Mesendoderm (in vitro differentiated cells): ENCODE measurements around the gene IRS2.

Experiments used
- DNase-seq: peaks from one replicate; pipeline ENCODE4 v3.0.0; 2013
- H2AK5ac ChIP-seq: 2 replicates; pipeline ENCODE4 v1.6.1; 2013; ENCODE audit warnings: low read length, inconsistent platforms
- H2BK120ac ChIP-seq: 2 replicates; pipeline ENCODE4 v1.6.1; 2013; ENCODE audit warnings: low read depth, mild to moderate bottlenecking, low read length, moderate library complexity, mixed read lengths
- H2BK15ac ChIP-seq: replicated peaks from 2 replicates; pipeline ENCODE4 v1.6.1; 2013; ENCODE audit warnings: low read depth, mild to moderate bottlenecking, moderate library complexity
- H2BK5ac ChIP-seq: 2 replicates; pipeline ENCODE4 v1.6.1; 2013; ENCODE audit warnings: low read length, inconsistent platforms
- H3K18ac ChIP-seq: 2 replicates; pipeline ENCODE4 v1.6.1; 2013; ENCODE audit warnings: mild to moderate bottlenecking, low read length, mixed read lengths
- H3K23ac ChIP-seq: one replicate; pipeline ENCODE4 v1.6.1; 2013; ENCODE audit warnings: low read length
- H3K27ac ChIP-seq: 2 replicates; pipeline ENCODE4 v1.5.1; 2013; ENCODE audit warnings: low read depth, mild to moderate bottlenecking, inconsistent platforms, low read length, moderate library complexity
- H3K27me3 ChIP-seq: 2 replicates; pipeline ENCODE4 v1.6.1; 2013; ENCODE audit warnings: low read length, control low read depth, mild to moderate bottlenecking, inconsistent platforms; ENCODE audit not compliant: insufficient read depth, poor library complexity
- H3K36me3 ChIP-seq: 2 replicates; pipeline ENCODE4 v1.6.1; 2013; ENCODE audit warnings: low read length, inconsistent platforms; ENCODE audit not compliant: control insufficient read depth, insufficient read depth
- H3K4ac ChIP-seq: one replicate; pipeline ENCODE4 v1.6.1; 2013; ENCODE audit warnings: low read depth, mild to moderate bottlenecking, low read length, moderate library complexity
- H3K4me1 ChIP-seq: 2 replicates; pipeline ENCODE4 v1.6.1; 2013; ENCODE audit warnings: low read depth, low read length, inconsistent platforms; ENCODE audit not compliant: control insufficient read depth
- H3K4me2 ChIP-seq: 2 replicates; pipeline ENCODE4 v1.6.1; 2013; ENCODE audit warnings: low read length
- H3K4me3 ChIP-seq: 2 replicates; pipeline ENCODE4 v1.5.1; 2013; ENCODE audit warnings: mild to moderate bottlenecking, low read length
- H3K56ac ChIP-seq: one replicate; pipeline ENCODE4 v1.6.1; 2013; ENCODE audit warnings: low read length
- H3K79me1 ChIP-seq: 2 replicates; pipeline ENCODE4 v1.6.1; 2013; ENCODE audit warnings: low read length, inconsistent platforms
- H3K79me2 ChIP-seq: 2 replicates; pipeline ENCODE4 v1.6.1; 2013; ENCODE audit warnings: mild to moderate bottlenecking, low read length; ENCODE audit not compliant: control insufficient read depth, insufficient read depth
- H3K9ac ChIP-seq: 2 replicates; pipeline ENCODE4 v1.6.1; 2013; ENCODE audit warnings: low read length, inconsistent platforms
- H4K5ac ChIP-seq: one replicate; pipeline ENCODE4 v1.6.1; 2013; ENCODE audit warnings: low read length
- H4K8ac ChIP-seq: one replicate; pipeline ENCODE4 v1.6.1; 2013; ENCODE audit warnings: low read depth, mild to moderate bottlenecking, control low read depth, low read length, moderate library complexity
- WGBS: extraction: QIAGEN DNeasy Blood & Tissue Kit; methylation state at CpG from one replicate; pipeline ENCODE4 v1.1.7; 2013; ENCODE audit warnings: low lambda C conversion rate, missing lambda C conversion rate; ENCODE audit not compliant: insufficient coverage; ENCODE audit errors: extremely low coverage; 5-methylcytosine and 5-hydroxymethylcytosine counted together

IRS2 gene

DNA sequence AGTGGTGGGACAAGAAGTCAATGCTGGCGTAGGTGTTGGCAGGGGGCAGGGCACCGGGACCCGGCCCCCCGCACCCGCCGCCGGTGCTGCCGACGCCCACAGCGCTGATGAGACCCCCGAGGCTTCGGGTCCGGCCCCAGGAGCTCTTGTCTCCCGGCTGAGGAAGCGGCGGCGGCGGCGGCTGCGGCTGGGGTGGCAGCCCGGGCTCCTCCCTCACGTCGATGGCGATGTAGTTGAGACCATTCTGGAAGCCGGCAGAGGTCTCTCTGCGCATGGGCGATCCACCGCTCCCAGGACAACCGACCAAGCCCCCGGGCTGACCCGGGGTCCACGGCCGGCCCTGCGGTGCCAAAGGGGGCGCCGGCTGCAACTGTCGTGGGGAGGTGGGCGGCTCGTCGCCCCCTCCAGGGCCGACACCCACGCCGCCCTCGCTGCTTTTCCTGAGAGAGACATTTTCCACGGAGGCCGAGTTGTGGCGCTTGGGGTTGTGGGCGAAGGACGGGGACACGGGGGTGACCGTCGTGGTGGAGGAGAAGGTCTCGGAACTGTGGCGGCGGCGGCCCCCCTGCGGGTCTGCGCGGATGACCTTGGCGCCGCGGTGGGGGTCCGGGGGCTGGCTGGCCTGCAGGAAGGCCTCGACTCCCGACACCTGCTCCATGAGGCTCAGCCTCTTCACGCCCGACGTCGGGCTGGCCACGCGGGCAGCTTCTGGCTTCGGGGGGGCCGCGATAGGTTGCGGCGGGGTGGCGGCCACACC, 4.1 kb downstream of the IRS2 start:
- Histone ChIP-seq H3K79me1 (peaks cover 6% of the 10 kb centered on the region), H3K23ac (no peak overlapping the region), H3K4me2 (no peak overlapping the region), H3K4ac (no peak overlapping the region), H3K36me3 (peaks cover 1% of the 10 kb centered on the region), H3K18ac (no peak overlapping the region), H3K27me3 (no peaks in the 10 kb centered on the region), H3K27ac (no peak overlapping the region), H2AK5ac (no peak overlapping the region), H2BK5ac (no peak overlapping the region), H3K9ac (no peak overlapping the region), H2BK120ac (no peak overlapping the region), H2BK15ac (no peak overlapping the region), H4K5ac (no peak overlapping the region), H3K4me1 (peaks cover 5% of the 10 kb centered on the region), H3K4me3 (no peak overlapping the region), H3K56ac (no peak overlapping the region), H3K79me2 (peaks cover 24% of the 10 kb centered on the region), H4K8ac (no peak overlapping the region)
- DNase-seq, result no peak
- no CpG with 5 or more reads among the region's 77 CpGs for WGBS

DNA sequence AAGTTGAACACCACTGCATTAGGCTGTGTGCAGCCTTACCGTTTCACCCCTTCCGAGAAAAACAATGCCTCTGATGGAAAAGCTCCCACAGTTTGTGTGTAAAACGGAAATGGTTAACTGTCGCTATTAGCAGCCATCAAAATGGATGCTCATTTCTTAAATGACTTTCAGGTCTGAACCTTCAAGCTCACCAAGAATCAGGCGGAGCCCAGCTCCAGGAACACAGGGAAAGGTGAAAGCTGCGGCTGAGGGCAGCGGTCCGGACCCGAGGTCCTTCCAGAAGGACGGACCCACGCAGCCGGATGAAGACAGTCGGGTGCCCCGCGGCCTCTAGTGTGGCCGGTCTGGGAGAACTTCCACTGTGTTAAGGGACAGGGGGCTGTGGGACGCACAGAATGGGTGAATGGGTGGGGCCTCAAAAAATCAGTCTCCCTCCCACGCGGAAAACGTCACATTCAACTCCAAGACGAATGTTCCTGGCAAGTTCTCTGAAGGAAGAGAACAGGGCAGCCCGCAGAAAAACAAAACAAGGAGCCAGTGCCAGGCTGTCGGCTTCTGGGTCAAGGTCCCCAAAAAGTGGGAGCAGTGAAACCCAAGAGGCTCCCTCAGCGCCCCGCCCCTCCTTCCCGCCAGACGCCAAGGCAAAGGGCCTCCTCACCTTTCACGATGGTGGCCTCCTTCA, 4.9 kb downstream of the IRS2 start:
- no peak overlapping the region for H3K23ac ChIP-seq
- DNase-seq, result no peak
- WGBS, result no CpG with 5 or more reads among the region's 28 CpGs
- peak overlapping the region; percentile 24 for H3K9ac ChIP-seq
- no peak overlapping the region for H3K4ac ChIP-seq
- H2AK5ac ChIP-seq, result no peak overlapping the region
- no peak overlapping the region for H3K18ac ChIP-seq
- no peak overlapping the region for H4K8ac ChIP-seq
- no peak overlapping the region for H3K56ac ChIP-seq
- H3K27ac ChIP-seq, result no peak overlapping the region
- H3K79me2 ChIP-seq, result peaks cover 26% of the 10 kb centered on the region
- H2BK120ac ChIP-seq, result no peak overlapping the region
- H3K4me3 ChIP-seq, result no peak overlapping the region
- H4K5ac ChIP-seq, result no peak overlapping the region
- H2BK15ac ChIP-seq, result no peak overlapping the region
- H3K4me2 ChIP-seq, result peak overlapping the region; percentile 9
- H3K79me1 ChIP-seq, result peaks cover 6% of the 10 kb centered on the region
- H3K4me1 ChIP-seq, result peaks cover 5% of the 10 kb centered on the region
- no peak overlapping the region for H2BK5ac ChIP-seq
- peaks cover 1% of the 10 kb centered on the region for H3K36me3 ChIP-seq
- no peaks in the 10 kb centered on the region for H3K27me3 ChIP-seq

DNA sequence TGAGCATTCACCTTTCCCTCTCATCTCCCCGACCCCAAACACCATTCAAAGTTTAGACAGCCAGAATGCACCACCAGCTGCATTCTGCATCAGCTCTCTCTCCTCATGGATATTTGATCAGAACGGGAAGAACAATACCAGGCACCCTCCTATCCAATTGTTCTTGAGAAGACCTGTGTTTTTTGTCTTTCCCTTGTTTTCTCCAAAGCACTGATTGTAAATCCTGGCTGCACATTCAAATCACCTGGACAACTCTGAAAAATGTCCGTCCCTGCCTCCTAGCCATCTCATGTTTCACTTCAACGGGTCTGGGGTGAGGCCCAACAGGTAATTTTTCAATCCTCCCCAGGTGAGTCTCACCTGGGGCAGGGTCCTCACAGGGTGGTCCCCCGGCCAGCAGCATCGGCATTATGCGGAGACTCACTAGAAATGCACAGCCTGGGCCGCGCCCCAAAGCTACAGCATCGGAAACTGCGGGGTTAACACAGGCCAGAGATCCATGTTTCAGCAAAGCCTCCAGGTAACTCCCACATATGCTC, 5.5 kb downstream of the IRS2 start:
- Histone ChIP-seq H3K18ac (no peak overlapping the region), H3K4ac (no peak overlapping the region), H3K36me3 (peaks cover 1% of the 10 kb centered on the region), H4K5ac (no peak overlapping the region), H3K56ac (peak overlapping the region; percentile 25), H3K9ac (peak overlapping the region; percentile 24), H2BK15ac (no peak overlapping the region), H2AK5ac (no peak overlapping the region), H3K79me1 (peaks cover 6% of the 10 kb centered on the region), H2BK5ac (no peak overlapping the region), H3K27me3 (no peaks in the 10 kb centered on the region), H3K23ac (no peak overlapping the region), H3K79me2 (peaks cover 26% of the 10 kb centered on the region), H3K4me3 (no peak overlapping the region), H3K4me2 (peak overlapping the region; percentile 9), H4K8ac (no peak overlapping the region), H2BK120ac (no peak overlapping the region), H3K27ac (no peak overlapping the region), H3K4me1 (peaks cover 5% of the 10 kb centered on the region)
- WGBS, result no CpG with 5 or more reads among the region's 11 CpGs
- no peak for DNase-seq

DNA sequence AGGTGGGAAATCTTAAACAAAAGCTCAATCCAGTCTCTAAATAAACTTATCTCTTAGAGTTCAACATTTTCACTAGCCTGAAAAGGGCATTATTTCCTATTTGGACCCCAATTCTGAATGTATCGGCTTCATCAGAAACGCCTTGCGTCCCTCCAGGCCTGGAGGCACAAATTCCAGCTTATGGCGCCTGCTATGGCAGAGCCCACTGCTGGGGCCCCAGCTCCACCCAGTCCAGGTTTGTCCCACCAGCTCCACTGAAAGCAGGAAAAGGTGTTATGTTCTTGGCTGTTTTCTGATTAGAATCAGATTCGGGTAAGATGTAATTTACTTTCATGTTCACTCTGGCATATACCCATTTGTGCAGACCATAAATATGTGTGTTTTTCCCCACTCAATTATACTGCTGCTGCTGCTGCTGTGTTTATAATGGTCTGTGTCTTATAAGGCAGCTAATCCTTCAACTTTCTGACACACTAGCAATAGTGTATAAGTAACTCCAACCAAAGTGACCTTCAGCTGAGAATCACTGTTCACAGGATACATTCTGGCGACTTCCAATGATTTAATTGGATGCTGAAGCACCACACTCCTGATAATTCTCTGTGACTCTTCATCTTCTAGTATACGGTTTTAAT, 6.4 kb downstream of the IRS2 start:
- peaks cover 1% of the 10 kb centered on the region for H3K36me3 ChIP-seq
- H3K4me2 ChIP-seq, result no peak overlapping the region
- H3K79me1 ChIP-seq, result peaks cover 6% of the 10 kb centered on the region
- no peak overlapping the region for H2BK15ac ChIP-seq
- no peak overlapping the region for H2BK5ac ChIP-seq
- no peak overlapping the region for H4K5ac ChIP-seq
- no peak overlapping the region for H3K4me3 ChIP-seq
- H3K23ac ChIP-seq, result no peak overlapping the region
- WGBS, result no CpG with 5 or more reads among the region's 7 CpGs
- no peak overlapping the region for H4K8ac ChIP-seq
- no peak overlapping the region for H3K9ac ChIP-seq
- no peak overlapping the region for H2AK5ac ChIP-seq
- peaks cover 5% of the 10 kb centered on the region for H3K4me1 ChIP-seq
- no peak overlapping the region for H2BK120ac ChIP-seq
- H3K27ac ChIP-seq, result no peak overlapping the region
- no peak overlapping the region for H3K18ac ChIP-seq
- H3K79me2 ChIP-seq, result peaks cover 26% of the 10 kb centered on the region
- no peaks in the 10 kb centered on the region for H3K27me3 ChIP-seq
- H3K4ac ChIP-seq, result no peak overlapping the region
- no peak for DNase-seq
- no peak overlapping the region for H3K56ac ChIP-seq

DNA sequence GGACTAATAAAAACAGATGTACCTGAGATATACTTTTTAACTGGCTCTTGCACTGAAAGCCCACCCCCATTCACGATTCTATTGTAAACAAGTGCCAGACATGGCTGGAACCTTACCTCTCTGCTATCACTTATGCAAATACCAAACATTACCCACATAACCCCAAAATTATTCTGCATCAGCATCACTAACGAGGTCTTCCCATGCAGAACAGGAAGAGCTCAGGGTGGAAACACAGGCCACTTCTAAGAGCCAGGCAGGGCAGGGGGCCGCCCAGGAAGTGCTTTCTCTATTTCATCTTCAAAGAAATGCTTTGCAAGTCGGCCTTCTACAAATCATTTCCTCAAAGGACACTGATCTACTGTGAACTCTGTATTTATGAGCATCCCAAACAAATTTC, 7.3 kb downstream of the IRS2 start:
- H3K4me3 ChIP-seq, result no peak overlapping the region
- no CpG with 5 or more reads among the region's 4 CpGs for WGBS
- H3K79me1 ChIP-seq, result peaks cover 6% of the 10 kb centered on the region
- no peak overlapping the region for H3K18ac ChIP-seq
- H3K23ac ChIP-seq, result no peak overlapping the region
- no peaks in the 10 kb centered on the region for H3K27me3 ChIP-seq
- peaks cover 28% of the 10 kb centered on the region for H3K79me2 ChIP-seq
- no peak overlapping the region for H3K56ac ChIP-seq
- peaks cover 1% of the 10 kb centered on the region for H3K36me3 ChIP-seq
- no peak overlapping the region for H2BK15ac ChIP-seq
- no peak for DNase-seq
- H3K9ac ChIP-seq, result no peak overlapping the region
- no peak overlapping the region for H2BK120ac ChIP-seq
- no peak overlapping the region for H4K5ac ChIP-seq
- H3K27ac ChIP-seq, result no peak overlapping the region
- no peak overlapping the region for H3K4ac ChIP-seq
- no peak overlapping the region for H2BK5ac ChIP-seq
- H4K8ac ChIP-seq, result no peak overlapping the region
- peaks cover 5% of the 10 kb centered on the region for H3K4me1 ChIP-seq
- H2AK5ac ChIP-seq, result no peak overlapping the region
- H3K4me2 ChIP-seq, result no peak overlapping the region
